Stimulated activated naive CD8-positive, alpha-beta T cell treated with anti-CD3 and anti-CD28 coated beads, Interleukin-15, amount 100 ng/mL, for 72 hours (primary cell): Measurements from ENCODE around the gene SSRP1.

ENCODE experiments used
- ATAC-seq: fragments of 150-1000 bp; cut with Tn5 transposase; 2 replicates; pipeline ENCODE4 v1.10.0; 2021; ENCODE audit warnings: mild to moderate bottlenecking, moderate library complexity
- DNase-seq, 2 donors: peaks; one replicate each; pipeline ENCODE4 v3.0.0; 2021 to 2022
- H3K27ac Mint-ChIP-seq, 2 donors: one replicate each; pipeline ENCODE4 v1.8.0; 2022; ENCODE audit warnings: mild to moderate bottlenecking in 2 of 2, mixed read lengths in 2 of 2, moderate library complexity in 2 of 2
- H3K27me3 Mint-ChIP-seq: one replicate; pipeline ENCODE4 v1.8.0; 2022; ENCODE audit warnings: mixed read lengths
- H3K4me1 Mint-ChIP-seq: one replicate; pipeline ENCODE4 v1.8.0; 2022; ENCODE audit warnings: mild to moderate bottlenecking, mixed read lengths
- H3K4me3 Mint-ChIP-seq, 2 donors: one replicate each; pipeline ENCODE4 v1.8.0; 2022; ENCODE audit warnings: mild to moderate bottlenecking in 2 of 2, mixed read lengths in 2 of 2, moderate library complexity in 1 of 2
- H3K9me3 Mint-ChIP-seq, 2 donors: one replicate each; pipeline ENCODE4 v1.8.0; 2022; ENCODE audit warnings: mixed read lengths in 2 of 2

The SSRP1 gene, protein sequence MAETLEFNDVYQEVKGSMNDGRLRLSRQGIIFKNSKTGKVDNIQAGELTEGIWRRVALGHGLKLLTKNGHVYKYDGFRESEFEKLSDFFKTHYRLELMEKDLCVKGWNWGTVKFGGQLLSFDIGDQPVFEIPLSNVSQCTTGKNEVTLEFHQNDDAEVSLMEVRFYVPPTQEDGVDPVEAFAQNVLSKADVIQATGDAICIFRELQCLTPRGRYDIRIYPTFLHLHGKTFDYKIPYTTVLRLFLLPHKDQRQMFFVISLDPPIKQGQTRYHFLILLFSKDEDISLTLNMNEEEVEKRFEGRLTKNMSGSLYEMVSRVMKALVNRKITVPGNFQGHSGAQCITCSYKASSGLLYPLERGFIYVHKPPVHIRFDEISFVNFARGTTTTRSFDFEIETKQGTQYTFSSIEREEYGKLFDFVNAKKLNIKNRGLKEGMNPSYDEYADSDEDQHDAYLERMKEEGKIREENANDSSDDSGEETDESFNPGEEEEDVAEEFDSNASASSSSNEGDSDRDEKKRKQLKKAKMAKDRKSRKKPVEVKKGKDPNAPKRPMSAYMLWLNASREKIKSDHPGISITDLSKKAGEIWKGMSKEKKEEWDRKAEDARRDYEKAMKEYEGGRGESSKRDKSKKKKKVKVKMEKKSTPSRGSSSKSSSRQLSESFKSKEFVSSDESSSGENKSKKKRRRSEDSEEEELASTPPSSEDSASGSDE

DNA sequence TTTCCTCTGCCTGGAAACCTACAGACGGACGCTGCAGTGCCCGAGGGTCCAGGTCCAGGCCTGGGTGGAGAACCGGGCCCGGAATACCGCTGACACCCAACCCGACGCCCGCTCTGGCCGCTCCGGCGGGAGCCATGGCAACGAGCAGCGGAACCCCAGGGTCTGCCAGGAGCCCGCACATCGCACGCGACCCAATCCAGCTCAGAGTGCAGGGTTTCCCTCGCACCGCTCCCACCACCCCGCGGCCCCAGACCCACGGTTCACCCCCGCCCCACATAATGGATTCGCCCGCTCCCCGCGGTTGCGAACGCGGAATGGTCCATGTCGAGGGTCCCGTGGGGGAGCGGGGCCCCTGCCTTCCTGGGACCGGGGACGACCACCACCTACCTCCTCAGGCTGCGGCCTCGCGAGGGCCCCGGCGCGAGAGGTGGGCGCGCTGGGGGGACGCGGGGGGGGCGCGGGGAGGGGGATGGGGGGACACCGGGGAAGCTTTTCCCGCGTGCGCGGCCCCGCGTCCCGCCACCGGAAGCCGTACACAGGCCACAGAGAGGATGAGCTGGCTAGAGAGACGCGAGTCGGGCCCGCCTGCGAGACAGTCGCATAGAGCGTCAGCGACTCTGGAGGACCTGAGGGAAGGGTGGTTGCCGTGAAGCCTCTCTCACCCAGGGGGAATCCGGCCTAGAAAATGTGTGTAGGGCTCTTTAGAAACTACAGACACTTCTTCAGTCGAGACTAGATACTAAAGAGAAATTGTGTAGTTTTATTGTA, at the start of gene SSRP1:
Gene SSRP1, minus strand, starts transcription at position 550 of the 768 bp plus-strand sequence. CDS start 771 bp downstream, outside the sequence.
- ATAC-seq, result peak; percentile 99
- Mint-ChIP-seq H3K27me3 (peaks cover 3% of the 10 kb centered on the region), H3K4me1 (peaks cover 55% of the 10 kb centered on the region), H3K4me3 (peak within 1 kb of the TSS; percentile 97 to 100), H3K27ac (peak within 1 kb of the TSS; percentile 98 to 100), H3K9me3 (no peaks in the 10 kb centered on the region)
- peak; percentile 84 to 90 for DNase-seq

DNA sequence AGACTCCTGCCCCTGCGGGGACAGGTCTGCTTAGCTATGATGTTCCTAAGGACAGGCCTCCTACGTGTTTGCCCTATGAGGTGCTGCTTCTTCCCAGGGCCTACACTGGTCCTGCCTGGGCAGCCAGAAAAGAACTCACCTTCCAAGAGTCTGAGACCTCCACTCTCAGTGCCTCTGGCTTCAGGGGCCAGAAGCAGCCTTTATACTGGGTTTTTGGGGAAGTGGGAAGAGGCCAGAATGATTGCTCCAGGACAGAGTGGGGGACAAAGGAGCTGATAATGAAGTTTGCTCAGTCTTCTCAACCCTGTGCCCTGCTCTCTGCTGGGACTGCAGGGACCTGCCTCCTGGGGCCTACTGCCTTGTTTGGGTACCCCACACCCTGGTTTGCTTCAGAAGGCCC, 45.3 kb upstream of the SSRP1 start, which contains the start of gene PRG3:
Gene PRG3, minus strand, starts transcription at position 176 of the 400 bp plus-strand sequence. CDS start 442 bp downstream, outside the sequence.
- ATAC-seq (no peak), DNase-seq (no peak)
- Mint-ChIP-seq H3K27me3 (peaks cover 39% of the 10 kb centered on the region), H3K27ac (no peak within 1 kb of the TSS), H3K9me3 (no peaks in the 10 kb centered on the region), H3K4me1 (no peaks in the 10 kb centered on the region), H3K4me3 (no peak within 1 kb of the TSS)

DNA sequence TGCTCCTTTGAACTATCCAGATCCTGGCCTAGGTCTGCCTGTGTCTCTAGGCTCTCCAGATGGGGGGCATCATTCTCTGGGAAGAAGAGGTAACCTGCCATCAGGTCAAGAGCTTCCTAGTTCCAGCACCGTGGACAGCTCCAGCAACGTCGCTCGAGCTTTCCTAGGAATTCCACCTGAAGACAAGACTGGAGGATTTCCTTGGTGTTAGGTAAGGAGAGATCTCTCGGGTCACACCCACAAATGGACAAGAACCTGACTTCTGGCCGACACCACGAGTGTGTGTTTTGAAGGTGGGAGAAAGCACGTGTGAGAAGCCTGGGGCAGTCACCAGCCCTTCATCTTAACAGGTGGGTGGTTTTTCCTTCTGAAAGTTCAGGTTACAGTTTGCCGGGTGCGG, 44.0 kb upstream of the SSRP1 start:
- H3K4me3 Mint-ChIP-seq, result no peak overlapping the region
- H3K27ac Mint-ChIP-seq, result no peak overlapping the region
- DNase-seq, result no peak
- no peaks in the 10 kb centered on the region for H3K4me1 Mint-ChIP-seq
- peaks cover 39% of the 10 kb centered on the region for H3K27me3 Mint-ChIP-seq
- ATAC-seq, result no peak
- no peaks in the 10 kb centered on the region for H3K9me3 Mint-ChIP-seq

DNA sequence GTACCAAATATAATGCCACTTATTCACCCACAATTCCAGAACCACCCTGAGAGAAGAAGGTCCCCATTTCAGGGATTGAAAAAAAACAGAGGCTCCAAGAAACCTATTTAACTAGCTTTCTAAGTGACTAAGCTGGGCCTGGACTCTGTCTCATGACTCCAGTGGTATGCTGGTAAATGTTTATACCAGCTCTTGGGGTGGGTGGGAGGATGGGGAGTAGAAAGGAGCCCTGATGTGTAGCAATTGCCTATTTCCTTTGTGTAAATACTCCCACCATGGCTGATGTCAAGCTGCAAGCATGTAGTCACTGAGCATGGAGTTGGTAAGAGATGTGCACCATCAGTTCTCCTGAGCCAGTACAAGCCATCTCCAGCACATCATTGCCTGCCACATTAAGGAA, 42.5 kb upstream of the SSRP1 start:
- ATAC-seq (no peak), DNase-seq (no peak)
- no peaks in the 10 kb centered on the region for H3K4me1 Mint-ChIP-seq
- H3K9me3 Mint-ChIP-seq, result no peaks in the 10 kb centered on the region
- H3K27ac Mint-ChIP-seq, result no peak overlapping the region
- H3K27me3 Mint-ChIP-seq, result peaks cover 39% of the 10 kb centered on the region
- no peak overlapping the region for H3K4me3 Mint-ChIP-seq

DNA sequence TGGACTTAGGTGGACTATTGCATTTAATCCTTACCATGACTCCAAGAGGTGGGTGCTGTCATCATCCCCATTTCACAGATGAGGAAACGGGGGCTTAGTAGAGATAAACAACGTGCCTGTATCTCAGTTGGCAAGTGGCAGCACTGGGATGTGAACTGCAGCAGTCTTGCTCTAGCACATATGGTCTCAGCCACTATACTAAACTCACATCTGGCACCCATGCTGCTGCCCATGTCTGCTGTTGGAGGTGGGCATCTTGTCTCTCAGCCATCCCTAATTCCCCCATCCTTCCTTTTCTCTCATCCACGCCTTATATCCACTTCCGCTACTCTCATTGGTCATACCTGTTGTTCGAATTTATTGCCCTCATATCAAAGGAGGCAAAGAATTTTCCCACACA, 41.4 kb upstream of the SSRP1 start:
- Mint-ChIP-seq H3K27ac (no peak overlapping the region), H3K4me3 (no peak overlapping the region), H3K27me3 (peaks cover 33% of the 10 kb centered on the region), H3K4me1 (no peaks in the 10 kb centered on the region), H3K9me3 (no peaks in the 10 kb centered on the region)
- ATAC-seq (no peak), DNase-seq (no peak)

DNA sequence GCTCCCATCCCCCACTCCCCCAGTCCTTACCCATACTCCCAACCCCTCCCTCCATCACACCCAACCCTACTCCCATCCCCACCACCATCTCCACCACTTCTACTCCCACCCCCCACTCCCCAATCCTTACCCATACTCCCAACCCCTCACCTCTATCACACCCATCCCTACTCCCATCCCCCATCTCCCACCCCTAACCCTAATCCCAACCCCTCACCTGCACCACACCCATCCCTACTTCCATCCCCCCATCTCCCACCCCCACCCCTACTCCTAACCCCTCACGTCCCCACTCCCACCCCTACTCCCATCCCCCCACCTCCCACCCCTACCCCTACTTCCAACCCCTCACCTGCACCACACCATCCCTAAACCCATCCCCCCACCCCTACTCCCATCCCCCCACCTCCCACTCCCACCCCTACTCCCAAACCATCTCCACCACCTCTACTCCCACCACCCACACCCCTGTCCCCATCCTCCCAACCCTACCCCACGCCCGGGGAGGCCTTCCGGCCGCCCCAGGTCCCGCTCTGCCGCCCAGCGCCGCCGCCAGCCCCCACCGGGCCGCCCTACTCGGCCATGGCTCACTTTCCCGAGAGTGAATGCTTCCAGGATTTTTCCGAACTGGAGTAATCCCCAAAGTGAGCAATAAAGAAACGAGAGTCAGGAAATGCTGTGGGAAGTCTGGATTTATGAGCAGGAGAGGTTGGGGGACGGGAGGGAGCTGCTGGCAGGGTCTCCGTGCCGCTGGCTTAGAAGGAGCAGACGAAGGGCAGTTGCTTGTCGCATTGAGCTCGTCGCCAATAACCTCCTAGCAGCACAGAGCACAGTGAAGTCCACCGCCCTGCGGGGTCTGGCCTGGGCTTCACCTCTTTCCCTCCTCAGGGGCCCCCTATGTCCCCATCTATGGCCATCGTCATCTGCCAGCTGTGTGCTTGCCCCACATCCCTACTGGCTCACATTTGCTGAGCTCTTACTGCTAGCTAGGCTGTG, 40.7 kb upstream of the SSRP1 start:
- Mint-ChIP-seq H3K9me3 (no peaks in the 10 kb centered on the region), H3K4me3 (no peak overlapping the region), H3K27me3 (peaks cover 28% of the 10 kb centered on the region), H3K27ac (no peak overlapping the region), H3K4me1 (no peaks in the 10 kb centered on the region)
- DNase-seq (no peak), ATAC-seq (peak; percentile 67)

DNA sequence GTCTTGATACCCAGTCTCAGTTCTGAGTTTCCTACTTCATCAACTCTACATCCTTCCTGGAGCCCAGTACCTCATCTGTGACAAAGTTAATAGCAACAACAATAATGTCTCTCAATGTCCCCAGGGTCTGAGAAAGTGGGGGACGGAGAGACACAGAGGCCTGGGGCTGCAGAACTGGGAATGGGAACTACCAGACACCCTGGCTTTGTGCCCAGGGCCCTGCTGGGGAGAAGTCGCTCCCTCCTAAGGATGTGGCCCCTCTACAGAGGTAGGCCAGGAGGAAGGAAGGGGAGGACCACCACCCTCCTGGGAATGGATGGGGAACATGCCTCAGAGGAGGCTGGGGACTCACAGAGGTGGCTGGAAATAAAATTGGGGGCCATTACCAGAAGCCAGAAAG, 39.8 kb upstream of the SSRP1 start:
- Mint-ChIP-seq H3K4me1 (no peaks in the 10 kb centered on the region), H3K9me3 (no peaks in the 10 kb centered on the region), H3K27me3 (peaks cover 23% of the 10 kb centered on the region), H3K27ac (no peak overlapping the region), H3K4me3 (no peak overlapping the region)
- DNase-seq, result no peak
- no peak for ATAC-seq

DNA sequence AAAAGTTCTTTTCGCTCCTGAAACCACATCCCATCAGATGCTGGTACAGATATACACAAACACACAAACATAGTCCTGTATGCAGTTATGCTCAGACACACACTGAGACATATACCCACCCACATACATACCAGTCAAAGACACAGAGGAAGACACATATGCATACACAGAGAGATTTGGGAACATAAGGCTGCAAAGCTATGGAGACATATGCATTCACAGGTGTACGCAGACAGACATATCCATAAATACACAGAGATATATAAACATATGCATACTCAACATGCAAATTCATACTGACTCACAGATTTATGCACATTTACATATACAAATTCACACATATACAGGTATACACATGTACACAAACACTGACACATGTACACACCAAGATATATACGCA, 39.3 kb upstream of the SSRP1 start:
- Mint-ChIP-seq H3K4me3 (no peak overlapping the region), H3K4me1 (no peaks in the 10 kb centered on the region), H3K9me3 (no peaks in the 10 kb centered on the region), H3K27me3 (peaks cover 18% of the 10 kb centered on the region), H3K27ac (no peak overlapping the region)
- DNase-seq (no peak), ATAC-seq (no peak)

DNA sequence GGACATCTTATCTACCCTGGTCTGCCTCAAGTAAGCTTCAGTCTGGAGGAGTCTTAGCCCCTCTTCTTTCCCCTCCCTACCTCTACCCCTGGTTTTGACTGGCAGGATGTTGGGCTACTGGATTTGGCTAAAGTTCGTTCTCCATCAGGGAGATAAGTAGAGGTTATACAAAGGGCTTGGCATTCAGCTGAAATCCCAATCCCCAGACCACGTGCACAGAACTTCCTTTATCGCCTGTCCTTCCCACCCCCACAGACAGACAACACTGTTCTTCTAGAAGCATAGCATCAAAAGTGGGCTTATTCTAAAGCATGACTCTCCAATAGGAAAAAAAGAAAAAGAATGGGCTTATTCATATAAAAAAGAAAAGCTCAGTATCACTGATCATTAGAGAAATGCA, 37.5 kb upstream of the SSRP1 start:
- DNase-seq (no peak), ATAC-seq (no peak)
- H3K4me1 Mint-ChIP-seq, result no peaks in the 10 kb centered on the region
- H3K27me3 Mint-ChIP-seq, result peaks cover 16% of the 10 kb centered on the region
- H3K27ac Mint-ChIP-seq, result no peak overlapping the region
- H3K4me3 Mint-ChIP-seq, result no peak overlapping the region
- H3K9me3 Mint-ChIP-seq, result no peaks in the 10 kb centered on the region

DNA sequence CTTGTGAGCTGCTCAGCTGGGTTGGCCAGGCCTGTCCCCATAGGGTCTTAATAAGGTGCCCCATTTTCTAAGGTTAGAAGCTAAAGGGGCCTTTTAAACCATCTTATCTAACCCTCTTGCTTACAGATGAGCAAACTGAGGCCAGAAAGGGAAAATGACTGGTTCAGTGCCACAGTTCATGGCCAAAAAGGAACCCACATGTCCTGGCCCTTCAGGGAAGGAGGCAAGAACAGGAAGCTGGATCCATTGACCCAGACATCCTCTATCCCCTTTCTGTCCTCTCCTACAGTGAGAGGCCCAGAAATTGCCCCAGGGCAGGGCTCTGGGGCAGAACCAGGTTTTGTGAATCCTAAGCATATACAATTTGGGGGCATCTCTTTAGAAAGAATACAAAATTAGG, 35.2 kb upstream of the SSRP1 start:
- no peaks in the 10 kb centered on the region for H3K9me3 Mint-ChIP-seq
- H3K4me1 Mint-ChIP-seq, result no peaks in the 10 kb centered on the region
- ATAC-seq (no peak), DNase-seq (no peak)
- H3K4me3 Mint-ChIP-seq, result no peak overlapping the region
- no peak overlapping the region for H3K27ac Mint-ChIP-seq
- peaks cover 7% of the 10 kb centered on the region for H3K27me3 Mint-ChIP-seq

DNA sequence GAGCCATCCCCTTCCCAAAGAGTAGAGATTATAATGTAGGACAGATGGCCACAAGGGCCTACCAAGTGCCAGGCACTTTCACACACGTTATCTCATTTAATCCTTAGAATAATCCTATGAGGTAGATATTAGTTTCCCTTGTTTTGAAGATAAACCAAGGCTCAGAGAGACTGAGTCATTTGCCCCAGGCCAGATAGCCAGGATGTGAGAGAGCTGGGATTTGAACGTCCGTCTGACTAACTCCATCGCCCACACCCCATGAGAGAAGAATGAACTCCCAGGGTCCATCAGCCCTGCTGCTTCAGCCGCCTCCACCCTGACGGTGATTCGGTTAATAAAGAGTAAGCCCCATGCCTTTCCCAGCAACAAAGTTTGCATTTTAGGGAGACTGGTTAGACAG, 34.6 kb upstream of the SSRP1 start:
- DNase-seq (no peak), ATAC-seq (no peak)
- Mint-ChIP-seq H3K27ac (no peak overlapping the region), H3K4me1 (no peaks in the 10 kb centered on the region), H3K27me3 (peaks cover 7% of the 10 kb centered on the region), H3K9me3 (no peaks in the 10 kb centered on the region), H3K4me3 (no peak overlapping the region)

DNA sequence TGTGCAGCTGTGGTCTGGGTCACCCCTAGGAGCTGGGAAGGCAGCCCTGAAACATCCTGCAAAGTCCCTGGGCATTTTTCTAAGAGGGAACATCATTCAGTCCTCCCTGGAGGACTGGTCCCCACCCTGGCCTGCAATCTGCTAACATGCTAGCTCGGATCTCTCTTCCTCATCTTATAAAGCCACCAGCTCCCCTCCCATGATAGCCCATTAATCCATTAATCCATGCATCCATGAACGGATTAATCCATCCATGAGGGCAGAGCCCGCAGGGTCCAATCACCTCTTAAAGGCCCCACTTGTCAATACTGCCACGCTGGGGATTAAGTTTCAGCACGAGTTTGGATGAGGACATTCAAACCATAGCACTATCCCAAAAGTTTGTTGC, 33.1 kb upstream of the SSRP1 start:
- Mint-ChIP-seq H3K27ac (no peak overlapping the region), H3K4me1 (no peaks in the 10 kb centered on the region), H3K9me3 (no peaks in the 10 kb centered on the region), H3K27me3 (peaks cover 13% of the 10 kb centered on the region), H3K4me3 (no peak overlapping the region)
- ATAC-seq (no peak), DNase-seq (no peak)

DNA sequence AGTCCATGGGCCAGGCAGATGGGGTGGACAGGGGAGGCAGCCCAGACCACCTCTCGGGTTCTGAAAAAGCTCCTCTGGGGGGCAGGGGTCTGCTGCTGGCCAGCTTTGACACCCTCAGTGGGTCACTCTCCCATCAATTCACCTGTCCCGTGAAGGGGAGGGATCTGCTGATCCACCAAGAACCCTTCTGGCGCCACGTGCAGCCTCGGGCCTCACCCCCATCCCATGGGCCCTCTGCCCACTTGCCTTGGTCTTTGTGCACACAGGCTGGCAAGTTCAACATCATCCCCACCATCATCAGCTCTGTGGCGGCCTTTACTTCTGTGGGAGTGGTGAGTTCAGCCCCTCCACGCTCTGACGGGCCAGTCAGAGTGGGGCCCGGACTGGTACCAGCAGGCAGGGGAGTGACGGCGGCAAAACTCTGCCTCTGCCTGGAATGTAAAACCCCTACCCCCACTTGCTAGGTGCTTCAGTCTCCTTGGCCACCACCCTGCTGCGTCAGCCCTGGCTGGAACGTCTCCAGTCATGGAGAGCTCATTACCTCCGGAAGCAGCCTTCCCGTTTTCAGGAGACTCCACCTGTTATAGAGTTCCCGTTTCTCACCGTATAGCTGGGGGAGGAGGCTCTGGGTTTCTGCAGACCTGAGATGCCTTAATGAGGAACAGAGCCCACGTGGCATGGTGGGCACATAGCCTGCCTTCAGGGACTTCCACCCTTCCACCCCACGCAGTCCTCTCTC, 32.6 kb upstream of the SSRP1 start:
- H3K4me1 Mint-ChIP-seq, result no peaks in the 10 kb centered on the region
- peaks cover 16% of the 10 kb centered on the region for H3K27me3 Mint-ChIP-seq
- peak overlapping the region in 1 of 2 donors; percentile 61 for H3K27ac Mint-ChIP-seq
- no peak for DNase-seq
- no peaks in the 10 kb centered on the region for H3K9me3 Mint-ChIP-seq
- ATAC-seq, result no peak
- H3K4me3 Mint-ChIP-seq, result no peak overlapping the region

DNA sequence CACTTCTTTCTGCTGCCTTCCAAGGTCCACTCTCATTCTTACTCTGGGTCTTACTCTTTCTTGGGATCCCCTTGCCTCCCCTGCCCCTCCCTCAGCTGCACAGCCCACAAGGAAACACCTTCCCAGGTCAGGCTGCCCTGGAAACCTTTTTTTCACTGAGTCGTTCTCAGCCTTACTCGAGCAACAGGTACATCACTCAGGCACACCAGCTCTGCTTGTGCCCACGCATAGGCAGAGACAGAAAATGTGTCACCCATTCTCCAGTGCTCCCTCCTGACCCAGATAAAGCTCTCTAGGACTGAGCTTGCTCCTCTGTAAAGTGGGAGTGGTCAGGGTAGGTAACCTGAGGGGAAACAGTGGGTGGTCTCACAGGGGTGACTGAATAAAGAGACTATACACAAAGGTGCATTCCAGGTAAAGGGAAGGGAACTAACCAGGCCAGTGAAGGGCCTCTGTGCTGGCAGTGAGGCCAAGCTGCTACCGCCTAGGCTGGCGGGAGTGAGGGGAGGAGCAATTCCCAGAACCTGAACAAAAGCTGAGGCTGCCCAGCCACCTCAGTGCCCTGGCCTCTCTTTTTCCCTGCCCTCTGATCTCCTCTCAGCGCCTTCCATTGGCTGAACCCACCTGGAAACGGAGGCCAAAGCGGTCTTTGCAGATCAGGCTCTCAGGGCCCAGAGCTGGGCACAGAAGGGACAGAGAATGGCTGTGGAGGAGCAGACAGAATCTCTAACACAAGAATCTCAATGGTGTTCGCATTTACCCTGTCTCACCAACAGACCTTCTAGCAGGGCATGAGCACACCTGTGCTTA, 29.4 kb upstream of the SSRP1 start:
- H3K4me1 Mint-ChIP-seq, result no peaks in the 10 kb centered on the region
- H3K9me3 Mint-ChIP-seq, result no peaks in the 10 kb centered on the region
- ATAC-seq (no peak), DNase-seq (no peak)
- no peak overlapping the region for H3K4me3 Mint-ChIP-seq
- no peak overlapping the region for H3K27ac Mint-ChIP-seq
- peaks cover 24% of the 10 kb centered on the region for H3K27me3 Mint-ChIP-seq
